H1 (cell line): Measurements from ENCODE around the gene ANP32A. TPM values are rescaled to one million over a fixed set of nuclear protein-coding genes. Genes with fewer than 3 reads are reported as not detected.

Experiments
- CTCF ChIA-PET: fragments of 300-600 bp; sonication (Branson Sonifier 250); formaldehyde crosslinking; loops from one replicate; lab custom pipeline; 2021; ENCODE audit not compliant: partially characterized antibody; lab: Charles Lee
- POLR2A ChIA-PET: fragments of 300-600 bp; sonication (Branson Sonifier 250); formaldehyde crosslinking; loops from one replicate; lab custom pipeline; 2021; ENCODE audit warnings: inconsistent platforms; ENCODE audit not compliant: partially characterized antibody; lab: Charles Lee
- DNase-seq, 2 experiments: peaks; one replicate each; pipeline versions ENCODE4 v3.0.0 to v3.0.0-alpha.2; 2010 to 2022; ENCODE audit warnings: low spot score in 2 of 2, low read depth in 1 of 2, mixed read lengths in 1 of 2
- FAIRE-seq: peaks from 2 replicates; lab custom pipeline; 2011; peaks lifted over from hg19 to GRCh38; lab: Jason Lieb, UNC
- H2AFZ ChIP-seq: 2 replicates; pipeline ENCODE4 v1.8.1; 2012; ENCODE audit warnings: low read length, inconsistent platforms
- H2AK5ac ChIP-seq: 2 replicates; pipeline ENCODE4 v1.6.1; 2013; ENCODE audit warnings: low read depth, low read length
- H2BK120ac ChIP-seq: replicated peaks from 2 replicates; pipeline ENCODE3; 2013; ENCODE audit warnings: low read depth, low read length, inconsistent platforms
- H2BK12ac ChIP-seq: 2 replicates; pipeline ENCODE4 v1.6.1; 2013; ENCODE audit warnings: low read depth, low read length
- H2BK15ac ChIP-seq: 2 replicates; pipeline ENCODE4 v1.6.1; 2013; ENCODE audit warnings: low read length
- H2BK20ac ChIP-seq: 2 replicates; pipeline ENCODE4 v1.6.1; 2013; ENCODE audit warnings: low read length
- H2BK5ac ChIP-seq: 2 replicates; pipeline ENCODE4 v1.6.1; 2013; ENCODE audit warnings: low read depth, low read length
- H3K14ac ChIP-seq: 2 replicates; pipeline ENCODE4 v1.6.1; 2013; ENCODE audit warnings: inconsistent platforms; ENCODE audit not compliant: insufficient read length
- H3K18ac ChIP-seq: 2 replicates; pipeline ENCODE4 v1.6.1; 2013; ENCODE audit warnings: low read length; ENCODE audit errors: extremely low read depth
- H3K23ac ChIP-seq: 2 replicates; pipeline ENCODE4 v1.6.1; 2013; ENCODE audit warnings: inconsistent platforms; ENCODE audit not compliant: insufficient read length
- H3K23me2 ChIP-seq: 2 replicates; pipeline ENCODE4 v1.6.1; 2013; ENCODE audit warnings: low read depth, low read length
- H3K27ac ChIP-seq: 2 replicates; pipeline ENCODE4 v1.6.1; 2011; ENCODE audit warnings: low read depth, low read length, inconsistent platforms
- H3K27me3 ChIP-seq, 4 experiments: replicated peaks in 1 of 4; 1 replicate in 1 of 4; 2 replicates in 3 of 4; pipeline versions ENCODE4 v1.6.1 to v1.8.1; 2011 to 2013; ENCODE audit warnings: low read length in 3 of 4, mild to moderate bottlenecking in 3 of 4, inconsistent platforms in 2 of 4, mixed read lengths in 2 of 4, moderate library complexity in 1 of 4; ENCODE audit not compliant: control insufficient read depth in 3 of 4, insufficient read depth in 3 of 4; ENCODE audit errors: extremely low read depth in 1 of 4
- H3K36me3 ChIP-seq, 4 experiments: 2 replicates each; pipeline versions ENCODE4 v1.6.1 to v1.8.1; 2011 to 2013; ENCODE audit warnings: mild to moderate bottlenecking in 4 of 4, low read length in 3 of 4, moderate library complexity in 2 of 4, control low read depth in 1 of 4, inconsistent platforms in 1 of 4; ENCODE audit not compliant: insufficient read depth in 4 of 4, control insufficient read depth in 2 of 4
- H3K4ac ChIP-seq: replicated peaks from 2 replicates; pipeline ENCODE3; 2013; ENCODE audit warnings: low read length, low read depth, mixed read lengths, inconsistent platforms; ENCODE audit not compliant: insufficient read length
- H3K4me1 ChIP-seq, 4 experiments: replicated peaks in 1 of 4; 1 replicate in 1 of 4; 2 replicates in 3 of 4; pipeline versions ENCODE4 v1.6.1 to v1.8.1; 2011 to 2013; ENCODE audit warnings: low read length in 3 of 4, inconsistent platforms in 2 of 4, mixed read lengths in 1 of 4; ENCODE audit not compliant: insufficient read depth in 4 of 4, control insufficient read depth in 3 of 4
- H3K4me2 ChIP-seq, 2 experiments: 2 replicates each; pipeline versions ENCODE4 v1.6.1 to v1.8.1; 2011 to 2013; ENCODE audit warnings: low read depth in 2 of 2, low read length in 2 of 2, control low read depth in 1 of 2, inconsistent platforms in 1 of 2, mild to moderate bottlenecking in 1 of 2; ENCODE audit not compliant: insufficient read depth in 1 of 2
- H3K4me3 ChIP-seq, 4 experiments: fragments of 200-600, 300-600 bp in 1 of 4; sonication (generic), shearing (Covaris generic), sonication (Bioruptor Twin) in 1 of 4; 2 replicates each; pipeline versions ENCODE4 v1.5.1 to v1.8.1; 2011 to 2016; ENCODE audit warnings: low read length in 4 of 4, low read depth in 3 of 4, control low read depth in 2 of 4, inconsistent platforms in 2 of 4, mild to moderate bottlenecking in 2 of 4, mixed read lengths in 1 of 4, moderate library complexity in 1 of 4; ENCODE audit not compliant: insufficient read depth in 2 of 4; ENCODE audit errors: extremely low read depth in 1 of 4
- H3K56ac ChIP-seq: replicated peaks from 2 replicates; pipeline ENCODE3; 2013; ENCODE audit warnings: low read depth, mild to moderate bottlenecking, mixed read lengths, low read length, inconsistent platforms; ENCODE audit not compliant: insufficient read length
- H3K79me1 ChIP-seq: 2 replicates; pipeline ENCODE4 v1.6.1; 2013; ENCODE audit warnings: low read depth, low read length, control low read depth
- H3K79me2 ChIP-seq, 2 experiments: 2 replicates each; pipeline versions ENCODE4 v1.6.1 to v1.8.1; 2012 to 2013; ENCODE audit warnings: low read length in 2 of 2, mild to moderate bottlenecking in 2 of 2, inconsistent platforms in 1 of 2; ENCODE audit not compliant: insufficient read depth in 2 of 2, control insufficient read depth in 1 of 2
- H3K9ac ChIP-seq, 4 experiments: replicated peaks in 1 of 4; 1 replicate in 1 of 4; 2 replicates in 3 of 4; pipeline versions ENCODE4 v1.6.1 to v1.8.1; 2011 to 2013; ENCODE audit warnings: low read depth in 3 of 4, low read length in 3 of 4, control low read depth in 2 of 4, mild to moderate bottlenecking in 2 of 4, moderate library complexity in 2 of 4, inconsistent platforms in 1 of 4; ENCODE audit errors: extremely low read depth in 1 of 4
- H3K9me3 ChIP-seq, 2 experiments: 2 replicates each; pipeline versions ENCODE4 v1.6.1 to v1.8.1; 2012 to 2013; ENCODE audit warnings: mild to moderate bottlenecking in 2 of 2, moderate library complexity in 2 of 2, control low read depth in 1 of 2, inconsistent platforms in 1 of 2, low read depth in 1 of 2, low read length in 1 of 2, mixed read lengths in 1 of 2; ENCODE audit not compliant: insufficient read depth in 2 of 2
- H4K20me1 ChIP-seq, 2 experiments: replicated peaks in 1 of 2; 2 replicates each; pipeline versions ENCODE3 to v1.8.1; 2011 to 2013; ENCODE audit warnings: inconsistent platforms in 2 of 2, low read length in 2 of 2, mild to moderate bottlenecking in 1 of 2; ENCODE audit not compliant: insufficient read depth in 2 of 2, control insufficient read depth in 1 of 2
- H4K5ac ChIP-seq: 2 replicates; pipeline ENCODE4 v1.6.1; 2013; ENCODE audit warnings: low read length, low read depth, mixed read lengths, inconsistent platforms; ENCODE audit not compliant: insufficient read length
- H4K8ac ChIP-seq: 2 replicates; pipeline ENCODE4 v1.8.0; 2013; ENCODE audit warnings: mild to moderate bottlenecking, moderate library complexity, low read length, inconsistent platforms; ENCODE audit not compliant: insufficient read depth; ENCODE audit errors: extremely low read depth
- H4K91ac ChIP-seq: replicated peaks from 2 replicates; pipeline ENCODE3; 2013; ENCODE audit warnings: low read length, mixed read lengths, inconsistent platforms; ENCODE audit not compliant: insufficient read length
- ASH2L ChIP-seq: fragments of 200-600, 300-600 bp; sonication (generic); IDR thresholded peaks from one replicate; pipeline ENCODE4 v1.7.1; 2017; ENCODE audit warnings: low read length
- FOSL1 ChIP-seq: IDR thresholded peaks from 2 replicates; pipeline ENCODE4 v1.6.1; 2011; ENCODE audit warnings: mild to moderate bottlenecking, low read depth, low read length, moderate library complexity; ENCODE audit not compliant: insufficient read depth
- HDAC2 ChIP-seq, 2 experiments: fragments of 300-600 bp in 1 of 2; sonication (generic) in 1 of 2; IDR thresholded peaks; 2 replicates each; pipeline ENCODE4 v1.6.1; 2011 to 2012; ENCODE audit warnings: low read depth in 2 of 2, low read length in 2 of 2, mild to moderate bottlenecking in 2 of 2, moderate library complexity in 2 of 2, borderline replicate concordance in 1 of 2, inconsistent platforms in 1 of 2
- MAFK ChIP-seq: IDR thresholded peaks from 2 replicates; pipeline ENCODE4 v1.6.1; 2012; ENCODE audit warnings: low read depth, mild to moderate bottlenecking, improper control_type of control experiment, low read length
- NANOG ChIP-seq: IDR thresholded peaks from 2 replicates; pipeline ENCODE4 v1.6.1; 2011; ENCODE audit warnings: low read length, low read depth, mild to moderate bottlenecking, inconsistent platforms; ENCODE audit not compliant: insufficient read depth, poor library complexity, severe bottlenecking
- POLR2A ChIP-seq, 2 experiments: IDR thresholded peaks; 1 replicate in 1 of 2; 2 replicates in 1 of 2; pipeline ENCODE4 v1.6.1; 2011; ENCODE audit warnings: low read depth in 2 of 2, low read length in 2 of 2, mild to moderate bottlenecking in 2 of 2; ENCODE audit errors: control extremely low read depth in 1 of 2
- POLR2AphosphoS5 ChIP-seq: IDR thresholded peaks from 2 replicates; pipeline ENCODE4 v1.6.1; 2011; ENCODE audit warnings: low read depth, low read length
- RAD21 ChIP-seq, 2 experiments: IDR thresholded peaks in 1 of 2; conservative IDR thresholded peaks in 1 of 2; 2 replicates each; pipeline ENCODE4 v1.6.1; 2011; ENCODE audit warnings: low read depth in 2 of 2, low read length in 2 of 2, improper control_type of control experiment in 1 of 2, inconsistent platforms in 1 of 2, mild to moderate bottlenecking in 1 of 2, moderate library complexity in 1 of 2
- SAP30 ChIP-seq: fragments of 300-600 bp; sonication (generic); IDR thresholded peaks from 2 replicates; pipeline ENCODE4 v1.7.1; 2012; ENCODE audit warnings: low read length, moderate library complexity, mild to moderate bottlenecking, inconsistent platforms; ENCODE audit not compliant: insufficient read depth, insufficient replicate concordance
- SIN3A ChIP-seq, 2 experiments: IDR thresholded peaks in 1 of 2; conservative IDR thresholded peaks in 1 of 2; 2 replicates each; pipeline ENCODE4 v1.6.1; 2011 to 2012; ENCODE audit warnings: low read length in 2 of 2, improper control_type of control experiment in 1 of 2, low read depth in 1 of 2, mild to moderate bottlenecking in 1 of 2
- TAF7 ChIP-seq: optimal IDR thresholded peaks from 2 replicates; pipeline ENCODE3; 2011; ENCODE audit warnings: low read depth, mild to moderate bottlenecking, inconsistent platforms, low read length, moderate library complexity, borderline replicate concordance
- TBP ChIP-seq: IDR thresholded peaks from 2 replicates; pipeline ENCODE4 v1.6.1; 2011; ENCODE audit warnings: low read depth, low read length, improper control_type of control experiment
- WGBS, 2 experiments: shearing (Covaris generic) in 1 of 2; methylation state at CpG; one replicate each; pipeline versions ENCODE4 v1.1.6 to v1.1.7; 2013 to 2015; ENCODE audit warnings: low lambda C conversion rate in 2 of 2, mixed read lengths in 2 of 2, inconsistent platforms in 1 of 2, low coverage in 1 of 2, missing lambda C conversion rate in 1 of 2; ENCODE audit not compliant: insufficient replicate concordance in 2 of 2, insufficient coverage in 1 of 2, insufficient read length in 1 of 2; ENCODE audit errors: extremely low coverage in 1 of 2, missing lambda C conversion rate in 1 of 2; 5-methylcytosine and 5-hydroxymethylcytosine counted together
- polyA plus RNA-seq, 7 experiments: library from polyadenylated mRNA; depleted of rRNA in 3 of 7; stranded (reverse) in 5 of 7; unstranded in 2 of 7; fragments of >200 nt in 5 of 7; fragments of 200-250 nt in 2 of 7; gene quantifications; 1 replicate in 5 of 7; 2 replicates in 1 of 7; 4 replicates in 1 of 7; pipeline versions ENCODE4 v1.2.1 to v1.2.3, GENCODE V29; 2011 to 2013; ENCODE audit warnings: missing spikeins in 2 of 7, mixed read lengths in 2 of 7
- total RNA-seq: library from RNA; stranded (reverse); fragmentation: NEBNext Ultra II Directional; extraction: Animal tissue kit (Norgen Biotek cat#: 25700); gene quantifications from 2 replicates; pipeline ENCODE4 v1.2.1, GENCODE V29; 2021
- TF ChIP-seq, protein P1 (sequence below): IDR thresholded peaks from 2 replicates; pipeline ENCODE4 v1.6.1; 2012; ENCODE audit warnings: inconsistent platforms

The ANP32A gene
- total and polyA plus RNA-seq, 2 of the 8 experiments (the other 6 are each of a cell fraction or from before 2014, with no cell fraction given): 70.8 to 295 TPM

DNA sequence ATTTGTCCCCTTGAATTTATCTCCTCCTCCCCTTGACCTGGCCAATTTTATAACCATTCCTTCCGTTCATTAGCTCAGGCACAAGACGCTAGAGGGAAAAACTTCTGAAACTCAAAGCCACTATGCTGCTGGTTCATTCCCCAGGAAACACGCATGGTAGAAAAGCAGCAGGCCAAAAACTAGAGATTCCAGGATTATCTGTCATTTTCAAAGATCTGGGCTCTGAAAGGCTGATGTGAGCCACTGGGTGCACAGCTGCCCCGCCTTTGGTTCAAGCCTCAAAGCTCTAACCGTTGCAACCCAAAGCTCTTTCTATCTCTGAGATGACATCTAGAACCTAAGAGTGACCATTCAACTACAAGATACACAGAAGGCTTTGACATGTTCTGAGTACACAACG is 6.1 kb downstream of the ANP32A start:
- Histone ChIP-seq H3K9ac (no peak overlapping the region), H3K27ac (no peak overlapping the region), H2AK5ac (no peak overlapping the region), H4K5ac (no peak overlapping the region), H4K20me1 (peaks cover 48 to 58% of the 10 kb centered on the region in 2 experiments), H2AFZ (no peak overlapping the region), H3K18ac (no peak overlapping the region), H2BK20ac (no peak overlapping the region), H3K4me2 (no peak overlapping the region), H4K8ac (no peak overlapping the region), H3K4ac (no peak overlapping the region), H3K23ac (no peak overlapping the region), H2BK15ac (no peak overlapping the region), H2BK120ac (no peak overlapping the region), H3K79me2 (peaks cover 57 to 92% of the 10 kb centered on the region in 2 experiments), H3K4me1 (peaks cover 10 to 22% (median 13%) of the 10 kb centered on the region in 4 experiments), H4K91ac (no peak overlapping the region), H3K27me3 (no peaks in the 10 kb centered on the region), H3K23me2 (peaks cover 10% of the 10 kb centered on the region), H3K14ac (no peak overlapping the region), H3K79me1 (peaks cover 19% of the 10 kb centered on the region), H3K9me3 (no peaks in the 10 kb centered on the region), H2BK5ac (no peak overlapping the region), H3K56ac (no peak overlapping the region), H3K36me3 (no peaks in the 10 kb centered on the region), H2BK12ac (no peak overlapping the region), H3K4me3 (no peak overlapping the region)
- 87% methylated on average over 6 of the region's 6 CpGs; no CpG with 5 or more reads in 1 of the 2 experiments for WGBS, 2 experiments
- no peak for FAIRE-seq
- no peak for DNase-seq
- CTCF ChIA-PET: interaction anchor here (1.1 to 3.0 kb wide), 4 partner anchors 14 to 61 kb away, joined by 3 to 9 read pairs (median 7); no protein-coding TSS in a partner anchor
- POLR2A ChIA-PET: interaction anchor here (1.2 to 6.7 kb wide), 4 partner anchors 7 to 28 kb away, joined by 3 to 54 read pairs (median 24); no protein-coding TSS in a partner anchor
- no peak for TF ChIP-seq MAFK
- no peak for TF ChIP-seq NANOG
- no peak for TF ChIP-seq RAD21 (IDR thresholded peaks at IDR 0.05 in 1 of 2, conservative IDR thresholded peaks at IDR 0.05 in 1 of 2; ENCODE audit: low read depth in 2 of 2, low read length in 2 of 2)
- TF ChIP-seq SIN3A (conservative IDR thresholded peaks at IDR 0.05 in 1 of 2, IDR thresholded peaks at IDR 0.05 in 1 of 2; ENCODE audit: low read depth in 1 of 2, low read length in 2 of 2): no peak
- no peak for TF ChIP-seq FOSL1
- no peak for TF ChIP-seq TAF7
- TF ChIP-seq POLR2AphosphoS5: no peak
- no peak for TF ChIP-seq HDAC2 (IDR thresholded peaks at IDR 0.05; ENCODE audit: borderline replicate concordance in 1 of 2, low read depth in 2 of 2, low read length in 2 of 2)
- TF ChIP-seq SAP30: no peak
- no peak for TF ChIP-seq TBP
- no peak for TF ChIP-seq ASH2L
- TF ChIP-seq, protein P1, sequence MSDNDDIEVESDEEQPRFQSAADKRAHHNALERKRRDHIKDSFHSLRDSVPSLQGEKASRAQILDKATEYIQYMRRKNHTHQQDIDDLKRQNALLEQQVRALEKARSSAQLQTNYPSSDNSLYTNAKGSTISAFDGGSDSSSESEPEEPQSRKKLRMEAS: no peak
- no peak for TF ChIP-seq POLR2A (IDR thresholded peaks at IDR 0.05; ENCODE audit: control extremely low read depth in 1 of 2, low read depth in 2 of 2, low read length in 2 of 2)
